ENCODE data around the gene C5orf22.

C5orf22 gene

GRCh38 chr5:31604240-31604639 is 72.1 kb downstream of the C5orf22 start:
- no peak for TF ChIP-seq CTCF (IDR thresholded peaks at IDR 0.05; ENCODE audit: low read depth, low read length)
- DNase-seq (ENCODE audit: extremely low read depth, low read depth) = no peak

- no peak for DNase-seq (ENCODE audit: extremely low read depth, low read depth)
- no peak for TF ChIP-seq CTCF (IDR thresholded peaks at IDR 0.05; ENCODE audit: low read depth, low read length)
Observed at GRCh38 chr5:31604644-31605043, 72.5 kb downstream of the C5orf22 start.

All from AG09319 (cell line).